WTC11 (cell line): Measurements from ENCODE around the gene SOX8. TPM values are rescaled to one million over a fixed set of nuclear protein-coding genes. Genes with fewer than 3 reads are reported as not detected.
A peak's percentile ranks its signal among the peaks of the same experiment; 100 is the strongest.

Experiments
- ATAC-seq: fragments of 200-7000 bp; cut with Tn5 transposase; 2 replicates; pipeline ENCODE4 v1.10.0; 2021; ENCODE audit warnings: mild to moderate bottlenecking, moderate library complexity
- CTCF ChIA-PET: fragments of 300-600 bp; sonication (Branson Sonifier 250); formaldehyde crosslinking; loops from one replicate; lab custom pipeline; 2021; ENCODE audit warnings: antibody characterized with exemption; lab: Charles Lee
- POLR2A ChIA-PET: fragments of 350-600 bp; sonication (Branson Sonifier 250); formaldehyde crosslinking; loops from one replicate; lab custom pipeline; 2021; ENCODE audit warnings: antibody characterized with exemption; lab: Charles Lee
- DNase-seq: peaks from one replicate; pipeline ENCODE4 v3.0.0; 2021; ENCODE audit warnings: low spot score
- H3K27ac Mint-ChIP-seq: 2 replicates; pipeline ENCODE4 v1.8.0; 2021; ENCODE audit warnings: mixed read lengths
- H3K27me3 Mint-ChIP-seq: 2 replicates; pipeline ENCODE4 v1.8.0; 2021; ENCODE audit warnings: low read depth, mild to moderate bottlenecking, moderate library complexity, mixed read lengths
- H3K36me3 Mint-ChIP-seq: 2 replicates; pipeline ENCODE4 v1.8.0; 2021; ENCODE audit warnings: mixed read lengths
- H3K4me1 Mint-ChIP-seq: 2 replicates; pipeline ENCODE4 v1.8.0; 2022; ENCODE audit warnings: mixed read lengths
- H3K4me3 Mint-ChIP-seq: 2 replicates; pipeline ENCODE4 v1.8.0; 2021; ENCODE audit warnings: mild to moderate bottlenecking, moderate library complexity, mixed read lengths
- H3K9me3 Mint-ChIP-seq: 2 replicates; pipeline ENCODE4 v1.8.0; 2021; ENCODE audit warnings: mixed read lengths
- ATF6 ChIP-seq: sonication (generic); formaldehyde crosslinking; IDR thresholded peaks from 2 replicates; pipeline ENCODE4 v1.8.1; 2023; ENCODE audit warnings: mild to moderate bottlenecking, missing genetic modification reagents
- CBFB ChIP-seq: sonication (generic); formaldehyde crosslinking; IDR thresholded peaks from 2 replicates; pipeline ENCODE4 v1.8.1; 2022; ENCODE audit warnings: mild to moderate bottlenecking, low read depth, missing genetic modification reagents
- CDX4 ChIP-seq: fragments of 250-450 bp; sonication (Bioruptor Pico); IDR thresholded peaks from 2 replicates; pipeline ENCODE4 v1.9.0; 2021; ENCODE audit warnings: moderate library complexity, mild to moderate bottlenecking, inconsistent platforms, borderline replicate concordance
- CTCF ChIP-seq: fragments of 200-600 bp; IDR thresholded peaks from 2 replicates; pipeline ENCODE4 v1.8.0; 2022; ENCODE audit warnings: antibody characterized with exemption
- EMX1 ChIP-seq: fragments of 250-450 bp; sonication (Bioruptor Pico); IDR thresholded peaks from 2 replicates; pipeline ENCODE4 v1.8.0; 2021; ENCODE audit warnings: mild to moderate bottlenecking
- FOXJ3 ChIP-seq: sonication (generic); formaldehyde crosslinking; IDR thresholded peaks from 2 replicates; pipeline ENCODE4 v1.9.0; 2021; ENCODE audit warnings: missing genetic modification reagents, mild to moderate bottlenecking, borderline replicate concordance
- FOXP1 ChIP-seq: sonication (generic); formaldehyde crosslinking; IDR thresholded peaks from 2 replicates; pipeline ENCODE4 v1.8.0; 2022; ENCODE audit warnings: missing genetic modification reagents, mild to moderate bottlenecking, moderate library complexity, borderline replicate concordance
- GABPB1 ChIP-seq: sonication (generic); formaldehyde crosslinking; IDR thresholded peaks from 2 replicates; pipeline ENCODE4 v1.8.1; 2023; ENCODE audit warnings: mild to moderate bottlenecking, missing genetic modification reagents
- HMGA2 ChIP-seq: fragments of 250-450 bp; sonication (Bioruptor Pico); IDR thresholded peaks from 2 replicates; pipeline ENCODE4 v1.4.0; 2021; ENCODE audit warnings: mild to moderate bottlenecking, moderate library complexity
- MLX ChIP-seq: sonication (generic); formaldehyde crosslinking; IDR thresholded peaks from 2 replicates; pipeline ENCODE4 v1.8.1; 2023; ENCODE audit warnings: mild to moderate bottlenecking, missing genetic modification reagents, moderate library complexity
- NR1H2 ChIP-seq: sonication (generic); formaldehyde crosslinking; IDR thresholded peaks from 2 replicates; pipeline ENCODE4 v1.9.0; 2021; ENCODE audit warnings: mild to moderate bottlenecking, moderate library complexity, missing genetic modification reagents
- PRRX2 ChIP-seq: fragments of 250-450 bp; sonication (Bioruptor Pico); IDR thresholded peaks from 2 replicates; pipeline ENCODE4 v1.8.0; 2021; ENCODE audit warnings: mild to moderate bottlenecking
- RELA ChIP-seq: sonication (generic); formaldehyde crosslinking; IDR thresholded peaks from 2 replicates; pipeline ENCODE4 v1.8.1; 2022; ENCODE audit warnings: missing genetic modification reagents, mild to moderate bottlenecking, borderline replicate concordance
- RORB ChIP-seq: fragments of 250-450 bp; sonication (Bioruptor Pico); IDR thresholded peaks from 2 replicates; pipeline ENCODE4 v1.9.0; 2021; ENCODE audit warnings: mild to moderate bottlenecking
- SOX15 ChIP-seq: fragments of 250-450 bp; sonication (Bioruptor Pico); IDR thresholded peaks from 2 replicates; pipeline ENCODE4 v1.9.0; 2021; ENCODE audit warnings: mild to moderate bottlenecking
- SP1 ChIP-seq: sonication (generic); formaldehyde crosslinking; conservative IDR thresholded peaks from 2 replicates; pipeline ENCODE4 v1.8.1; 2022; ENCODE audit warnings: missing genetic modification reagents
- TEAD4 ChIP-seq: sonication (generic); formaldehyde crosslinking; IDR thresholded peaks from 2 replicates; pipeline ENCODE4 v1.8.0; 2022; ENCODE audit warnings: mild to moderate bottlenecking, missing genetic modification reagents
- USF1 ChIP-seq: sonication (generic); formaldehyde crosslinking; IDR thresholded peaks from 2 replicates; pipeline ENCODE4 v1.8.0; 2022; ENCODE audit warnings: mild to moderate bottlenecking, missing genetic modification reagents
- USF2 ChIP-seq: sonication (generic); formaldehyde crosslinking; IDR thresholded peaks from 2 replicates; pipeline ENCODE4 v1.8.1; 2023; ENCODE audit warnings: mild to moderate bottlenecking, missing genetic modification reagents, moderate library complexity
- ZMAT4 ChIP-seq: fragments of 250-450 bp; sonication (Bioruptor Pico); IDR thresholded peaks from 2 replicates; pipeline ENCODE4 v1.9.0; 2021; ENCODE audit warnings: mild to moderate bottlenecking
- ZSCAN18 ChIP-seq: fragments of 250-450 bp; sonication (Bioruptor Pico); IDR thresholded peaks from 2 replicates; pipeline ENCODE4 v2.1.2; 2022; ENCODE audit warnings: mild to moderate bottlenecking, moderate library complexity
- total RNA-seq: library from RNA; stranded (reverse); gene quantifications from 3 replicates; pipeline ENCODE4 v1.2.3, GENCODE V29; 2021

Gene SOX8
- total RNA-seq, 1 experiment from 2014 or later = 12.3 TPM

GRCh38 chr16:972316-973002, 9.1 kb upstream of the SOX8 start:
- no peak overlapping the region for H3K4me3 Mint-ChIP-seq
- CTCF ChIA-PET = interaction anchor here (4.5 kb wide), 1 partner anchor 8 kb away, joined by 18 read pairs; the partner anchor contains the start of gene SOX8
- POLR2A ChIA-PET = interaction anchor here (0.7 to 2.0 kb wide), 3 partner anchors 9 to 812 kb away, joined by 3 to 9 read pairs (median 3); partner anchors contain the start of gene SOX8
- DNase-seq = no peak
- H3K4me1 Mint-ChIP-seq = peaks cover 12% of the 10 kb centered on the region
- no peak overlapping the region for H3K27ac Mint-ChIP-seq
- peaks cover 6% of the 10 kb centered on the region for H3K9me3 Mint-ChIP-seq
- TF ChIP-seq SOX15 (CRISPR knock-in tag) (no peak), SP1 (CRISPR knock-in tag) (no peak), NR1H2 (CRISPR knock-in tag) (no peak), GABPB1 (CRISPR knock-in tag) (peak; percentile 17; the same call in 1 of the 2 replicates), FOXJ3 (CRISPR knock-in tag) (no peak), EMX1 (CRISPR knock-in tag) (no peak), ZSCAN18 (CRISPR knock-in tag) (no peak)
- TF ChIP-seq, all 79 proteins: peak for 1
- peaks cover 18% of the 10 kb centered on the region for H3K27me3 Mint-ChIP-seq
- H3K36me3 Mint-ChIP-seq = no peaks in the 10 kb centered on the region
- ATAC-seq = no peak

GRCh38 chr16:973366-973765, 8.2 kb upstream of the SOX8 start:
- DNase-seq = no peak
- Mint-ChIP-seq H3K27ac (no peak overlapping the region), H3K9me3 (peaks cover 6% of the 10 kb centered on the region), H3K27me3 (peaks cover 24% of the 10 kb centered on the region), H3K4me1 (peaks cover 11% of the 10 kb centered on the region), H3K36me3 (no peaks in the 10 kb centered on the region), H3K4me3 (no peak overlapping the region)
- ATAC-seq = no peak
- ChIA-PET CTCF (interaction anchor here (0.6 kb wide), 1 partner anchor 84 kb away, joined by 3 read pairs; no protein-coding TSS in a partner anchor), POLR2A (interaction anchor here (0.7 kb wide), 2 partner anchors 193 to 812 kb away, joined by 3 to 5 read pairs; no protein-coding TSS in a partner anchor)
- TF ChIP-seq USF2 (no peak), RORB (CRISPR knock-in tag) (no peak), RELA (CRISPR knock-in tag) (no peak)

GRCh38 chr16:974001-974601, 7.5 kb upstream of the SOX8 start:
- Mint-ChIP-seq H3K4me3 (no peak overlapping the region), H3K9me3 (peaks cover 6% of the 10 kb centered on the region), H3K27ac (no peak overlapping the region), H3K36me3 (no peaks in the 10 kb centered on the region), H3K27me3 (peaks cover 30% of the 10 kb centered on the region), H3K4me1 (peaks cover 7% of the 10 kb centered on the region; the same call in 1 of the 2 replicates)
- DNase-seq (no peak), ATAC-seq (no peak)
- POLR2A ChIA-PET = interaction anchor here (0.7 kb wide), 1 partner anchor 193 kb away, joined by 5 read pairs; no protein-coding TSS in a partner anchor
- CTCF ChIA-PET = interaction anchor here (0.6 kb wide), 1 partner anchor 83 kb away, joined by 3 read pairs; no protein-coding TSS in a partner anchor
- TF ChIP-seq NR1H2 (CRISPR knock-in tag) = no peak
- TF ChIP-seq CDX4 = no peak
- TF ChIP-seq CTCF = no peak
- no peak for TF ChIP-seq FOXP1
- no peak for TF ChIP-seq RELA (CRISPR knock-in tag)
- TF ChIP-seq CBFB (CRISPR knock-in tag) = no peak
- no peak for TF ChIP-seq TEAD4
- TF ChIP-seq USF1 (CRISPR knock-in tag) = no peak
- TF ChIP-seq PRRX2 = no peak
- no peak for TF ChIP-seq MLX
- TF ChIP-seq ZMAT4 (CRISPR knock-in tag) = no peak
- no peak for TF ChIP-seq SOX15 (CRISPR knock-in tag)
- TF ChIP-seq ATF6 (CRISPR knock-in tag) = no peak
- TF ChIP-seq HMGA2 (CRISPR knock-in tag) = no peak
